HEK293 (cell line): ENCODE results near the gene PDYN.

ENCODE experiments used
- CTCF ChIA-PET: fragments of 350-600 bp; formaldehyde crosslinking; extraction: SDS; loops from one replicate; lab custom pipeline; 2021; ENCODE audit warnings: antibody characterized with exemption; lab: Yijun Ruan, JAX
- POLR2A ChIA-PET: fragments of 300-600 bp; formaldehyde crosslinking; extraction: SDS; loops from one replicate; lab custom pipeline; 2020; ENCODE audit warnings: antibody characterized with exemption, inconsistent platforms; lab: Yijun Ruan, JAX
- H3K27ac ChIP-seq: fragments of 200-500 bp; sonication (Bioruptor generic); 2 replicates; pipeline ENCODE4 v1.5.1; 2014; ENCODE audit warnings: low read depth, low read length, control low read depth, inconsistent platforms; ENCODE audit errors: extremely low read depth
- H3K36me3 ChIP-seq, 2 experiments: fragments of 200-500 bp in 1 of 2; sonication (Bioruptor generic) in 1 of 2; 1 replicate in 1 of 2; 2 replicates in 1 of 2; pipeline ENCODE4 v1.5.1; 2014 to 2017; ENCODE audit warnings: inconsistent platforms in 2 of 2, low read length in 2 of 2; ENCODE audit not compliant: control insufficient read depth in 2 of 2, insufficient read depth in 1 of 2
- H3K4me1 ChIP-seq: fragments of 200-500 bp; sonication (Bioruptor generic); 2 replicates; pipeline ENCODE4 v1.5.1; 2014; ENCODE audit warnings: mild to moderate bottlenecking, low read length, inconsistent platforms; ENCODE audit not compliant: control insufficient read depth, insufficient read depth
- H3K4me3 ChIP-seq: 2 replicates; pipeline ENCODE4 v1.5.1; 2011; ENCODE audit warnings: low read depth, mild to moderate bottlenecking, control low read depth, low read length, moderate library complexity
- H3K9me3 ChIP-seq: fragments of 200-500 bp; sonication (Bioruptor generic); 2 replicates; pipeline ENCODE4 v1.5.1; 2014; ENCODE audit warnings: low read depth, low read length, inconsistent platforms; ENCODE audit not compliant: control insufficient read depth, insufficient read depth
- GLIS2 ChIP-seq: fragments of 450-650 bp; formaldehyde crosslinking; IDR thresholded peaks from 2 replicates; pipeline ENCODE4 v1.5.1; 2016; ENCODE audit warnings: missing biosample characterization, missing genetic modification characterization
- KLF1 ChIP-seq: fragments of 450-650 bp; formaldehyde crosslinking; IDR thresholded peaks from 2 replicates; pipeline ENCODE4 v1.5.1; 2016; ENCODE audit warnings: missing biosample characterization, missing genetic modification characterization
- KLF16 ChIP-seq: fragments of 450-650 bp; formaldehyde crosslinking; IDR thresholded peaks from 2 replicates; pipeline ENCODE4 v1.5.1; 2017; ENCODE audit warnings: missing biosample characterization, missing genetic modification characterization
- TCF7L2 ChIP-seq: IDR thresholded peaks from 2 replicates; pipeline ENCODE4 v1.6.1; 2011; ENCODE audit warnings: low read depth, mild to moderate bottlenecking, inconsistent platforms, low read length, moderate library complexity, borderline replicate concordance
- WT1 ChIP-seq: fragments of 450-650 bp; formaldehyde crosslinking; IDR thresholded peaks from 2 replicates; pipeline ENCODE4 v1.5.1; 2016; ENCODE audit warnings: missing biosample characterization, missing genetic modification characterization
- YY1 ChIP-seq: fragments of 450-650 bp; formaldehyde crosslinking; IDR thresholded peaks from 2 replicates; pipeline ENCODE4 v1.5.1; 2018; ENCODE audit warnings: missing biosample characterization, missing genetic modification characterization
- ZBTB17 ChIP-seq: fragments of 450-650 bp; formaldehyde crosslinking; IDR thresholded peaks from 2 replicates; pipeline ENCODE4 v1.5.1; 2016; ENCODE audit warnings: missing biosample characterization, missing genetic modification characterization
- ZNF174 ChIP-seq: fragments of 450-650 bp; formaldehyde crosslinking; IDR thresholded peaks from 2 replicates; pipeline ENCODE4 v1.5.0; 2017; ENCODE audit warnings: missing biosample characterization, mild to moderate bottlenecking, missing genetic modification characterization
- ZNF202 ChIP-seq: fragments of 450-650 bp; formaldehyde crosslinking; IDR thresholded peaks from 2 replicates; pipeline ENCODE4 v1.5.1; 2016; ENCODE audit warnings: missing biosample characterization, missing genetic modification characterization, borderline replicate concordance
- ZNF221 ChIP-seq: fragments of 450-650 bp; formaldehyde crosslinking; IDR thresholded peaks from 2 replicates; pipeline ENCODE4 v1.5.1; 2017; ENCODE audit warnings: missing biosample characterization, missing genetic modification characterization, borderline replicate concordance
- ZNF24 ChIP-seq: fragments of 450-650 bp; formaldehyde crosslinking; IDR thresholded peaks from 2 replicates; pipeline ENCODE4 v1.5.1; 2016; ENCODE audit warnings: missing biosample characterization, missing genetic modification characterization
- ZNF274 ChIP-seq, 2 experiments: fragments of 200-500 bp in 1 of 2; fragments of 450-650 bp in 1 of 2; sonication (Bioruptor generic) in 1 of 2; formaldehyde crosslinking in 1 of 2; IDR thresholded peaks; 2 replicates each; pipeline versions ENCODE4 v1.5.1 to v1.6.1; 2014 to 2016; ENCODE audit warnings: borderline replicate concordance in 1 of 2, inconsistent platforms in 1 of 2, low read length in 1 of 2, missing biosample characterization in 1 of 2, missing genetic modification characterization in 1 of 2
- ZNF404 ChIP-seq: fragments of 450-650 bp; formaldehyde crosslinking; IDR thresholded peaks from 2 replicates; pipeline ENCODE4 v1.5.1; 2017; ENCODE audit warnings: missing biosample characterization, missing genetic modification characterization
- ZNF510 ChIP-seq: fragments of 450-650 bp; formaldehyde crosslinking; IDR thresholded peaks from 2 replicates; pipeline ENCODE4 v1.5.1; 2018; ENCODE audit warnings: mild to moderate bottlenecking, missing genetic modification characterization, missing biosample characterization; ENCODE audit not compliant: insufficient replicate concordance
- ZNF513 ChIP-seq: fragments of 450-650 bp; IDR thresholded peaks from 2 replicates; pipeline ENCODE4 v1.5.1; 2018; ENCODE audit warnings: missing biosample characterization, missing genetic modification characterization
- ZNF561 ChIP-seq: fragments of 450-650 bp; IDR thresholded peaks from 2 replicates; pipeline ENCODE4 v1.5.1; 2018; ENCODE audit warnings: missing biosample characterization, missing genetic modification characterization, borderline replicate concordance
- ZNF658 ChIP-seq: fragments of 450-650 bp; formaldehyde crosslinking; IDR thresholded peaks from 2 replicates; pipeline ENCODE4; 2016; ENCODE audit warnings: missing biosample characterization, missing genetic modification characterization
- ZNF670 ChIP-seq: fragments of 450-650 bp; formaldehyde crosslinking; IDR thresholded peaks from 2 replicates; pipeline ENCODE4 v1.5.1; 2016; ENCODE audit warnings: missing biosample characterization, missing genetic modification characterization, low read depth
- ZNF76 ChIP-seq: fragments of 450-650 bp; formaldehyde crosslinking; IDR thresholded peaks from 2 replicates; pipeline ENCODE4; 2016; ENCODE audit warnings: low read depth, missing biosample characterization, missing genetic modification characterization, borderline replicate concordance
- ZNF791 ChIP-seq: fragments of 450-650 bp; formaldehyde crosslinking; IDR thresholded peaks from 2 replicates; pipeline ENCODE4 v1.5.1; 2016; ENCODE audit warnings: missing biosample characterization, missing genetic modification characterization
- ZXDB ChIP-seq: fragments of 450-650 bp; formaldehyde crosslinking; IDR thresholded peaks from 2 replicates; pipeline ENCODE4 v1.5.1; 2016; ENCODE audit warnings: missing biosample characterization, missing genetic modification characterization
- TF ChIP-seq, protein P1 (sequence below): fragments of 450-650 bp; formaldehyde crosslinking; IDR thresholded peaks from 2 replicates; pipeline ENCODE4 v1.5.1; 2016; ENCODE audit warnings: missing biosample characterization, missing genetic modification characterization
- TF ChIP-seq, protein P2 (sequence below): fragments of 450-650 bp; formaldehyde crosslinking; IDR thresholded peaks from 2 replicates; pipeline ENCODE4 v1.5.1; 2016; ENCODE audit warnings: missing biosample characterization, missing genetic modification characterization
- TF ChIP-seq, protein P3 (sequence below): fragments of 450-650 bp; formaldehyde crosslinking; IDR thresholded peaks from 2 replicates; pipeline ENCODE4 v1.5.1; 2016; ENCODE audit warnings: missing biosample characterization, missing genetic modification characterization

PDYN gene

GRCh38 chr20:1965520-1966351, 28.1 kb downstream of the PDYN start (continued):
- no peak for TF ChIP-seq ZNF404 (tag by site-specific recombination)
- no peak for TF ChIP-seq ZNF670 (tag by site-specific recombination)
- TF ChIP-seq, protein P1, sequence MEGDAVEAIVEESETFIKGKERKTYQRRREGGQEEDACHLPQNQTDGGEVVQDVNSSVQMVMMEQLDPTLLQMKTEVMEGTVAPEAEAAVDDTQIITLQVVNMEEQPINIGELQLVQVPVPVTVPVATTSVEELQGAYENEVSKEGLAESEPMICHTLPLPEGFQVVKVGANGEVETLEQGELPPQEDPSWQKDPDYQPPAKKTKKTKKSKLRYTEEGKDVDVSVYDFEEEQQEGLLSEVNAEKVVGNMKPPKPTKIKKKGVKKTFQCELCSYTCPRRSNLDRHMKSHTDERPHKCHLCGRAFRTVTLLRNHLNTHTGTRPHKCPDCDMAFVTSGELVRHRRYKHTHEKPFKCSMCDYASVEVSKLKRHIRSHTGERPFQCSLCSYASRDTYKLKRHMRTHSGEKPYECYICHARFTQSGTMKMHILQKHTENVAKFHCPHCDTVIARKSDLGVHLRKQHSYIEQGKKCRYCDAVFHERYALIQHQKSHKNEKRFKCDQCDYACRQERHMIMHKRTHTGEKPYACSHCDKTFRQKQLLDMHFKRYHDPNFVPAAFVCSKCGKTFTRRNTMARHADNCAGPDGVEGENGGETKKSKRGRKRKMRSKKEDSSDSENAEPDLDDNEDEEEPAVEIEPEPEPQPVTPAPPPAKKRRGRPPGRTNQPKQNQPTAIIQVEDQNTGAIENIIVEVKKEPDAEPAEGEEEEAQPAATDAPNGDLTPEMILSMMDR (tag by site-specific recombination) = peak; percentile 86
- peak; percentile 67 for TF ChIP-seq GLIS2 (tag by site-specific recombination)
- TF ChIP-seq KLF1 (tag by site-specific recombination) = peak; percentile 53
- 0 out of 2 replicates have a peak, but pooled peaks have one; percentile 22 for TF ChIP-seq ZBTB17
- TF ChIP-seq WT1 = no peak
- peak; percentile 42; the same call in 1 of the 2 replicates for TF ChIP-seq KLF16 (tag by site-specific recombination)
- no peak for TF ChIP-seq TCF7L2
- no peak for TF ChIP-seq ZNF202 (tag by site-specific recombination)
- no peak for TF ChIP-seq ZNF76
- no peak for TF ChIP-seq YY1 (tag by site-specific recombination)
- no peak for TF ChIP-seq ZNF658 (tag by site-specific recombination)
- no peak for TF ChIP-seq ZNF510
- no peak for TF ChIP-seq ZNF221 (tag by site-specific recombination)
- TF ChIP-seq, protein P2, sequence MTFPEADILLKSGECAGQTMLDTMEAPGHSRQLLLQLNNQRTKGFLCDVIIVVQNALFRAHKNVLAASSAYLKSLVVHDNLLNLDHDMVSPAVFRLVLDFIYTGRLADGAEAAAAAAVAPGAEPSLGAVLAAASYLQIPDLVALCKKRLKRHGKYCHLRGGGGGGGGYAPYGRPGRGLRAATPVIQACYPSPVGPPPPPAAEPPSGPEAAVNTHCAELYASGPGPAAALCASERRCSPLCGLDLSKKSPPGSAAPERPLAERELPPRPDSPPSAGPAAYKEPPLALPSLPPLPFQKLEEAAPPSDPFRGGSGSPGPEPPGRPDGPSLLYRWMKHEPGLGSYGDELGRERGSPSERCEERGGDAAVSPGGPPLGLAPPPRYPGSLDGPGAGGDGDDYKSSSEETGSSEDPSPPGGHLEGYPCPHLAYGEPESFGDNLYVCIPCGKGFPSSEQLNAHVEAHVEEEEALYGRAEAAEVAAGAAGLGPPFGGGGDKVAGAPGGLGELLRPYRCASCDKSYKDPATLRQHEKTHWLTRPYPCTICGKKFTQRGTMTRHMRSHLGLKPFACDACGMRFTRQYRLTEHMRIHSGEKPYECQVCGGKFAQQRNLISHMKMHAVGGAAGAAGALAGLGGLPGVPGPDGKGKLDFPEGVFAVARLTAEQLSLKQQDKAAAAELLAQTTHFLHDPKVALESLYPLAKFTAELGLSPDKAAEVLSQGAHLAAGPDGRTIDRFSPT (tag by site-specific recombination) = no peak
- TF ChIP-seq, protein P3, sequence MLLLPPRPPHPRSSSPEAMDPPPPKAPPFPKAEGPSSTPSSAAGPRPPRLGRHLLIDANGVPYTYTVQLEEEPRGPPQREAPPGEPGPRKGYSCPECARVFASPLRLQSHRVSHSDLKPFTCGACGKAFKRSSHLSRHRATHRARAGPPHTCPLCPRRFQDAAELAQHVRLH (tag by site-specific recombination) = no peak
- no peak for TF ChIP-seq ZXDB
- TF ChIP-seq ZNF274 (IDR thresholded peaks at IDR 0.05; ENCODE audit: low read length) = no peak
- no peak for TF ChIP-seq ZNF274 (tag by site-specific recombination; IDR thresholded peaks at IDR 0.05; ENCODE audit: borderline replicate concordance)
- no peak for TF ChIP-seq ZNF791 (tag by site-specific recombination)
- TF ChIP-seq ZNF174 (tag by site-specific recombination) = no peak
- TF ChIP-seq ZNF24 (tag by site-specific recombination) = no peak
- TF ChIP-seq, all 188 proteins: peak for 22

DNA sequence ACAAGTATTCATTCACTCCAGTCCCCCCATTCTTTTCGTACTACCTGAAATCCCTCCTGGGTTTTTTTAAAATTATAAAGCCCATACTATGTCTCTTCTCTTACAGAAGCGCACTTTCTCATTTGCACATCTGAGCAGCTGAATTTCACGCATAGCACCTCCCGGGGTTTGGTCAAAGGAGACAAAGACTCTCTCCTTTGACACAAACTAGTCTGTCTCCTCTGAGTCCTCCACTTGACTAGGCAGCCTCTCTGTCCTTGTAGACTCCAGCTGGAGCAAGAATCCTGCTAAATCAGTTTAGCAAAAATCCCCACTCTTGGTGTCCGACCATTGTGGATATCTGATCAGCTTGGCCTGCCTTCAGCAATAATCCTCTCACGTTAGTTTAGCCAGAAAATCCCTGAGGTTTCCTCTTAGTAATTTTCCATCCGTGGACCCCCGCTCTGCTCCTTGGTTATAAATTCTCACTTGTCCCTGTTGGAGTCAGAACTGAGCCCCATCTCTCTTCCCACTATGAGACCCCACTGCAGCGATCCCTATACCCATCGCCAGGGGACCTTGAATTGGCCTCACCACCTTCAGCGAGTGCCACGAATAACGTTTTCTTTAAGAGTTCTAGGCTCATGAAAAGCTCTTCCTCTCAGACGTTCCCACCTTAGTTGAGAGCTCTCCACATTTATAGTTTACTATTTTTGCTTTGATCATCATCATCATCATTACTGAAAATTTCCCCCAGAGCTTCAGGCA, 29.0 kb downstream of the PDYN start:
- Histone ChIP-seq H3K36me3 (no peaks in the 10 kb centered on the region), H3K27ac (no peak overlapping the region), H3K4me3 (no peak overlapping the region), H3K9me3 (no peaks in the 10 kb centered on the region), H3K4me1 (no peaks in the 10 kb centered on the region)
- CTCF ChIA-PET = interaction anchor here (0.6 to 5.0 kb wide), 23 partner anchors 9 to 492 kb away, joined by 3 to 62 read pairs (median 4); no protein-coding TSS in a partner anchor
- POLR2A ChIA-PET = no interaction called here
- 0 out of 2 replicates have a peak, but pooled peaks have one; percentile 8 for TF ChIP-seq ZNF513
- TF ChIP-seq ZNF561 (tag by site-specific recombination) = no peak
